CD4-positive, alpha-beta T cell treated with Interleukin-4 for 4 hours (primary cell): Measurements from ENCODE around the gene KLK14.

ENCODE experiments used
- DNase-seq: peaks from one replicate; pipeline ENCODE4 v3.0.0-alpha.2; 2020

Gene KLK14

GRCh38 chr19:51083181-51083580, 494 bp upstream of the KLK14 start:
- no peak for DNase-seq

DNA sequence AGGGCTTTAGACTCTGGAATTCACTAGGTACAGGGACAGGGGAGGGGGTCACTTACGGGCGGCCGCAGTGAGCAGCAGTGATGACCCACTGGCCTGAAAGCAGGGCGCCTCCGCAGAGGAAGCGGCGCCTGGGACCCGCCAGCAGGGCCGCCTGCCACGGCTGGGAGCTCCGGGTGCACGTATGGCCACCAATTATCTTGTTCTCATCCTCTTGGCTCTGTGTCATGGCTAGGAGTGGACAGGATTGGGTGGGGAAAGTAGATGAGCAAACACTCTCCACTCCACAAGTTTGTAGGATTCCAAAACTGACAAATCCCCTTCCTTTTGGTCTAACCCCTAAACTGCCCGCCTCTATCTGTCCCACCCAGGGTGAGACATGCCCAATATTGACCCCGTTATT, 1.2 kb downstream of the KLK14 start:
- DNase-seq: no peak

DNA sequence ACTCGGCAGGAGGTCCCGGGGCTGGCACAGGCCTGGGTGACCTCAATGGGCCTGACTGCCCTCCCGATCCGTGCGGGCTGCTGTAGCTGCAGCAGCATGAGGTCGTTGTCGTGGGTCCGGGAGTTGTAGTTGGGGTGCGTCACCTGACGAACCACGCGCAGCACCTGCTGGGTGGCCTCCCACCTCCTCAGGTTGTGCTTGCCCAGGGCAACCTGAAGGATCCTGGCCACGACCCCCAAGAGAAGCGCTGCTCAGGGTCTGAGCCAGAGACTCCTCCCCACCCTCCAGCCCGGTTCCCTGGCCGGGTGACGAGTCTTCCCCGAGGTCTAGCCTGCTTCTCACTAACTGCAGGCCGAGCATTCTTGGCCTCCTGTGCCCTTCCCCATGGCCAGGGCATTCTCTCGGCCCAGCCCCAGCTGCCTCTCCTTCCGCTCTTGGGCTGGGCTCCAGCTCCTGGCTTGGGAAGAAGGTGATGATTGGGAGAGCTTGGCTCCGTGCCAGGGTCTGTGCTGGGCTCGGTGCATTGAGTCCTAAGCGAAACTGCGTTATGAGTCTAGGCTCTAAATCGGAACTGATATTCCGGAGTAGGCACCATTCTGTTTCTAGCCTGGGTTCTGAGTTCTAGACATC, 3.1 kb downstream of the KLK14 start:
- no peak for DNase-seq

DNA sequence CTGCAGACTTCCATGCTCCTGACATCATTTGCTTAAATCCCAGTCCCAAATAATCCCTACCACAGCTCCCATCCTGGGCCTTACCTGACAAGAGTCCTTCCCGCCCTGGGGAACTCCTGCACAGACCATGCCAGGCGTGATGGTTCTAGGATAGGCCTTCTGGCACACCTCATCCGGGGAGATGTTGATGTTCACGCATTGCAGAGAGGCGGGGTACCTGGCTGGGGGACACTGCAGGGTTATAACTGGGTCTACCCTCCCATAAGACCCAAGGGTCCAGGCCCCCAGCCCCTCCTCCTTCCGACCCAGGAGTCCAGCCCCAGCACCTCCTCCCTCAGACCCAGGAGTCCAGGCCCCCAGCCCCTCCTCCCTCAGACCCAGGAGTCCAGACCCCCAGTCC, 4.0 kb downstream of the KLK14 start:
- no peak for DNase-seq

- DNase-seq: no peak
Measured at GRCh38 chr19:51078104-51078503, 4.6 kb downstream of the KLK14 start.

GRCh38 chr19:51076631-51077213, 6.0 kb downstream of the KLK14 start:
- DNase-seq: no peak

- no peak for DNase-seq
Measured at GRCh38 chr19:51075998-51076397, 6.7 kb downstream of the KLK14 start.

- no peak for DNase-seq
Measured at GRCh38 chr19:51071095-51071405, 11.6 kb downstream of the KLK14 start.

GRCh38 chr19:51070334-51071094, 12.2 kb downstream of the KLK14 start:
- DNase-seq: no peak

- DNase-seq: no peak
Measured at GRCh38 chr19:51066393-51067186, 16.1 kb downstream of the KLK14 start.

- no peak for DNase-seq
Measured at GRCh38 chr19:51065221-51065960, 17.3 kb downstream of the KLK14 start.

- DNase-seq: no peak
Measured at GRCh38 chr19:51064534-51065220, 18.0 kb downstream of the KLK14 start, which contains the start of gene KLK13. Gene KLK13, minus strand, starts transcription at chr19:51065092. Its CDS starts 25 bp downstream, at chr19:51065067.

GRCh38 chr19:51063664-51064063, 19.0 kb downstream of the KLK14 start:
- DNase-seq: no peak

- DNase-seq: no peak
Measured at GRCh38 chr19:51060973-51061372, 21.7 kb downstream of the KLK14 start.

DNA sequence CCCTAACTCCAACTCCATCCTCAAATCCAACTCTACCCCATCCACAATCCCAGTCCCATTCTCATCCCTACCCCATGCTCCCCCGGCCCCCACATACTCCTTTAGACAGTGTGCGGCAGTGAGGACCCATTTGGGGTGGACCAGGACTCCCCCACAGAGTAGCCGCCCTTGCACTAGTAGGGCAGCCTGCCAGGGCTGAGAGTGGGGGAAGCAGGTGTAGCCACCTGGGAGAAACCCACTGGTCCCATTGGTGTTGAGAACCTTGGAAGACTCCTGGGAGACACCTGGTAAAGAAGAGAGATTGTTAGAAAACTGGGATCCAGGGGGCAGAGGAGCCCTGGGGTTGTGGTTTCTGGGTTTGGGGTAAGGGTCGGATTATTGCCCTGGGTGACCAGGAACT, 22.4 kb downstream of the KLK14 start:
- DNase-seq: no peak

DNA sequence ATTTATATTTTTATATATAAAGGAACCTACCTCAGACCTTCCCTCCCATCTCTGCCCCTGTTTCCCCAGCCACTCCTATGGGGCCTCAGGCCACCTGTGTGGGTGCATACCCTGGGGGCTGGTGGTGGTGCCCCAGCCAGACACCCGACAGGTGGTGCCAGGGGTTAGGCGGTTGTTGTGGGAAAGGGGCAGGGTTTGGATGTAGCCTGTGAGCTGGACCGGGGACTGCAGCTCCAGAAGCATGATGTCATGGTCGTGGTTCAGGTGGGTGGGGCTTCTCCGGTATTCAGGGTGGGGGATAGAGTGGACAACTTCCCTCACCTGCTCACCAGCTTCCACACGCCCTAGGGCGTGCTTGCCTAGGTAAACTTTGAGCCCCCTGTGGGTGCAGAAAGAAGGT, 23.0 kb downstream of the KLK14 start:
- no peak for DNase-seq

- DNase-seq: no peak
Measured at GRCh38 chr19:51055866-51056265, 26.8 kb downstream of the KLK14 start.

GRCh38 chr19:51047031-51047335, 35.7 kb downstream of the KLK14 start:
- no peak for DNase-seq

- DNase-seq: no peak
Measured at GRCh38 chr19:51044327-51044726, 38.4 kb downstream of the KLK14 start.

DNA sequence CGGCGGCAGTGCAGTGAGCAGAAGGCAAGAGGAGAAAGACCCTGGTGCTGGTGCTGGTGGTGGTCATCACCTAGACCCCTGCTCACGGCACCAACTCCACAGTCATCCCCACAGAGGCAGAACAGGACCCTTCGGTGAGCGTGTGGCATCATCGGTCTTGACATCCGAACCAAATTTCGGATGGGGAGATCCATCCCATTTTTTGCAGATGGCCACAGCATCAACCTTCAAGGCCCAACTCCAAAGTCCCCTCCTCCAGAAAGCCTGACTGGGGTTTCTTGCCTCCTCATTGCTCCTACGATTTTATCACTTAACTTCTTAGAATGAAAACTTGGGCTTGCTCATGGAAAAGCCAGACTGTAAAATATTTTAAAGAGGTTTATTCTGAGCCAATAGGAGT, 39.2 kb downstream of the KLK14 start:
- no peak for DNase-seq

- DNase-seq: no peak
Measured at GRCh38 chr19:51040151-51040550, 42.5 kb downstream of the KLK14 start.

DNA sequence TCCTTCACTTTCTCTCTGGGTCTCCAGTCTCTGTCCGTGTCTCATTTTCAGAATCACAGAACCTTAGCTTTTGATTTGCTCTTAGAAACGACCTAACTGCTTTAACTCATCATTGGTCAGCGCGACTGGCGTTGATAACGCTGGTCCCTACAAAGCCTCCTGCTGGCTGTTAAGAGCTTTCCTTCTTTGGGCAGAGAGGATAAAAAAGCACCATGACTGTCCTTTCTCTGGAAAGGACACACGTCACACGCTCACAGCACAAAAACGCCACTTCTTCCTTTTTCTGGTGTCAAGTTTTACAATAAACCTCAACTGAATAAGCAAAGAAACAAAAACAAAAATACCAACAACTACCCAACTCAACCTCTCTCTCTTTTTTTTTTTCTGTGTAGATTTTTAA, 46.2 kb downstream of the KLK14 start:
- DNase-seq: no peak

GRCh38 chr19:51034704-51035103, 48.0 kb downstream of the KLK14 start, which contains the start of gene KLK12:
Gene KLK12, minus strand, starts transcription at chr19:51035002. Its CDS starts 381 bp downstream, at chr19:51034621.
- DNase-seq: no peak
